Testis (tissue), 2 donors: Measurements from ENCODE around the gene VMAC.

Experiments used
- POLR2A ChIP-seq: fragments of 450-650 bp; IDR thresholded peaks from one replicate; pipeline ENCODE4 v1.6.1; 2017; ENCODE audit warnings: antibody characterized with exemption, mild to moderate bottlenecking, moderate library complexity
- TF ChIP-seq, protein P1 (sequence below), 3 experiments: fragments of 450-650 bp in 2 of 3; fragments of 200-600 bp in 1 of 3; sonication (generic) in 1 of 3; IDR thresholded peaks; one replicate each; pipeline ENCODE4 v1.5.1; 2016 to 2019; ENCODE audit warnings: antibody characterized with exemption in 3 of 3, mild to moderate bottlenecking in 2 of 3, moderate library complexity in 1 of 3

DNA sequence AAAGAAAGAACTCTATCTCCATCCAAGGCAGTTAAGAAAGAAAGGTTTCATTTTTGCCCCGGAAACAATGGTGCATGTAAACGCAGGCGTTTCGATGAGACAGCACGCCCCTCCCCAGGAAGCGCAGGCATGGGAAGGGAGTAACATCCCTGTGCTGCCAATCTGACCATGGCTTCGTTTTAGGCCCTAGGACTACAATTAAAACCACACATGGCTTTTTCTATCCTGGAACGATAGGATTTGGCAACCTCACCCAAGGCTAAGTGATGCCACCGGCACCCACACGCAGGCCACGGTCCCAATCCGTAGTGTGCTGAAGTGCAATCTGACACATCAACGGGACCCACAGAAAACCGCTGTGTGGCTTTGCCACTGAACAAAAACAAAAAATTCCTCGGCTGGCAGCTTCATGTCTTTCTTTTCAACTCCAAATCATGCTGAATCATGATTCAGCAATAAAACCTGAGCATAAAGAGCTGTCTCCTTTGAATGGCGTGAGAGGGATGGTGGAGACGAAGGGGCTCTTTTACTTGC, 49.1 kb downstream of the VMAC start:
- TF ChIP-seq, protein P1, sequence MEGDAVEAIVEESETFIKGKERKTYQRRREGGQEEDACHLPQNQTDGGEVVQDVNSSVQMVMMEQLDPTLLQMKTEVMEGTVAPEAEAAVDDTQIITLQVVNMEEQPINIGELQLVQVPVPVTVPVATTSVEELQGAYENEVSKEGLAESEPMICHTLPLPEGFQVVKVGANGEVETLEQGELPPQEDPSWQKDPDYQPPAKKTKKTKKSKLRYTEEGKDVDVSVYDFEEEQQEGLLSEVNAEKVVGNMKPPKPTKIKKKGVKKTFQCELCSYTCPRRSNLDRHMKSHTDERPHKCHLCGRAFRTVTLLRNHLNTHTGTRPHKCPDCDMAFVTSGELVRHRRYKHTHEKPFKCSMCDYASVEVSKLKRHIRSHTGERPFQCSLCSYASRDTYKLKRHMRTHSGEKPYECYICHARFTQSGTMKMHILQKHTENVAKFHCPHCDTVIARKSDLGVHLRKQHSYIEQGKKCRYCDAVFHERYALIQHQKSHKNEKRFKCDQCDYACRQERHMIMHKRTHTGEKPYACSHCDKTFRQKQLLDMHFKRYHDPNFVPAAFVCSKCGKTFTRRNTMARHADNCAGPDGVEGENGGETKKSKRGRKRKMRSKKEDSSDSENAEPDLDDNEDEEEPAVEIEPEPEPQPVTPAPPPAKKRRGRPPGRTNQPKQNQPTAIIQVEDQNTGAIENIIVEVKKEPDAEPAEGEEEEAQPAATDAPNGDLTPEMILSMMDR (IDR thresholded peaks at IDR 0.05), result no peak
- TF ChIP-seq POLR2A, result no peak
